SU-DHL-6 (cell line): ENCODE results near the gene PLAGL2.

ENCODE experiments used
- CTCF ChIP-seq: fragments of 200-600 bp; sonication (generic); IDR thresholded peaks from one replicate; pipeline ENCODE4 v1.5.1; 2017; ENCODE audit warnings: antibody characterized with exemption, mild to moderate bottlenecking, low read length, moderate library complexity; ENCODE audit not compliant: insufficient read depth, poor library complexity, severe bottlenecking
- EZH2phosphoT487 ChIP-seq: fragments of 200-600 bp; sonication (generic), shearing (Covaris generic); conservative IDR thresholded peaks from 2 replicates; pipeline ENCODE4 v1.6.1; 2018; ENCODE audit warnings: mild to moderate bottlenecking, antibody characterized with exemption, low read length, moderate library complexity, mixed read lengths

GRCh38 chr20:32189691-32190615 lies 17.6 kb downstream of the PLAGL2 start:
- TF ChIP-seq CTCF (no peak), EZH2phosphoT487 (no peak)
